Astrocyte of the spinal cord (primary cell): ENCODE data around the gene KIF23.

Experiments
- DNase-seq: peaks from one replicate; pipeline ENCODE4 v3.0.0; 2011; ENCODE audit warnings: low read depth, low spot score
- H3K4me3 ChIP-seq: 2 replicates; pipeline ENCODE4 v1.5.1; 2011; ENCODE audit warnings: low read depth, mild to moderate bottlenecking, low read length, moderate library complexity
- CTCF ChIP-seq: IDR thresholded peaks from 2 replicates; pipeline ENCODE4 v1.5.1; 2012; ENCODE audit warnings: low read depth, mild to moderate bottlenecking, low read length, inconsistent platforms
- in situ Hi-C: cut with HindIII; loops from 2 replicates; pipeline ENCODE4 v1.10.0; 2017; ENCODE audit warnings: low sequenced_read_pairs

The KIF23 gene

DNA sequence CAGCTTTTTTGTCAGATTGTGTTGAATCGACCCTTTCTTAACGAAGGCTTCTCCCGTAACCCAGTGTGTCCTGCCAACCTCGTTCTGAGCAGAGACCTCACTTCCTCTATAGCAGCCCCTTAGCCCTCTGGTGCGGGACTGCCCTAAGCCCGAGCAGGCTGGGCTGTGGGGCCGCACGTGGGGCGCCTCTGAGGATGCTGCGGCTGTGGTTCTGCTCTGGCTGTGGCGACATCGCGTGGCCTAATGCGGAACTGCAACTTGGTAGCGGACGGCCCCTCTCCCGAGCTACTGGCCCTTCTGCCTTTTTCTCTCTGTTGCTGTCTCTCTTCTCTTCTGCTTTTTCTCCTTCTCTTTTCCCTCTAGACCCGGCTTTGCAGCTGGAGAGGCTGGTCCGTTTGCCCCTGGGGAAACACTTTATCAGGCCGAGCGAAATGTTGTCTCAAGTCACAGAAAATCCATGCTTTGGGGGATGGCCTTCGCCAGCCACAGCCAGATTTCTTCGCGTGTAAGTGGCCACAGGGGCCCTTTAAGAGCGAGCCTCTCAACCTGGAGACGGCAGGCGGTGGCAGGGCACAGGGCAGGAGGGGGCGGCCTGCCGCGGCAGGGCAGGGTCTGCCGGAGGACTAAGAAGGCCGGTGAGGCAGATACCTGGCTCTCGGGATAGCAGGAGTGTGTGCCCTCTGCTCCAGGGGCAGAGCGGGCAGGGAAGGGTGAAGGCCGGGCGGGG is 19.4 kb upstream of the KIF23 start:
- peak; percentile 64 for DNase-seq
- peak; percentile 96 for TF ChIP-seq CTCF
- H3K4me3 ChIP-seq = no peak overlapping the region
- in situ Hi-C loops = no loop called here

- no peak for DNase-seq
- H3K4me3 ChIP-seq = no peak overlapping the region
- TF ChIP-seq CTCF = no peak
- in situ Hi-C loops = no loop called here
These were observed 18.7 kb upstream of the KIF23 start for GRCh38 chr15:69395460-69395859.

- no peak for TF ChIP-seq CTCF
- no peak for DNase-seq
- in situ Hi-C loops = no loop called here
- no peak overlapping the region for H3K4me3 ChIP-seq
These were observed 18.2 kb upstream of the KIF23 start for GRCh38 chr15:69395991-69396390.

- no peak overlapping the region for H3K4me3 ChIP-seq
- in situ Hi-C loops = no loop called here
- no peak for TF ChIP-seq CTCF
- DNase-seq = peak; percentile 38
These were observed 15.7 kb upstream of the KIF23 start for GRCh38 chr15:69398491-69398891.

DNA sequence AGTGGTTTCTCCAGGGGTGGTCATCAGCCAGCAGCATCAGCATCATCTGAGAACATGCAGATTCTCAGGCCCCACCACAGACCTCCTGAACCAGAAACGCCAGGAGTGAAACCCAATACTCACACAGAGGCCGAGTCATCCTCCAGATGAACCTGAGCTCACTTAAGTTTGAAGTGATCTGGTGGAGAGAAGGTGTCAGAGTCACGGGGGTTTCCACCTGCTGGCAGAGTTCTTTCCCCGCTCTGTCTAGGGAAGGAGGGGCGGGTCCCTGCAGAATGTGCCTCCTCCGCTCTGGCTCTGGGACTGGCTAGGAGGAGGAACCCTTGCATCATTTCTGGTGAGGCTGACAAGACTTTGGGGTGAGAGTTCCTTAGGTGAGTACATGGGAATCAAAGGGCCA is 13.3 kb upstream of the KIF23 start:
- DNase-seq = no peak
- TF ChIP-seq CTCF = no peak
- in situ Hi-C loops = no loop called here
- no peak overlapping the region for H3K4me3 ChIP-seq

DNA sequence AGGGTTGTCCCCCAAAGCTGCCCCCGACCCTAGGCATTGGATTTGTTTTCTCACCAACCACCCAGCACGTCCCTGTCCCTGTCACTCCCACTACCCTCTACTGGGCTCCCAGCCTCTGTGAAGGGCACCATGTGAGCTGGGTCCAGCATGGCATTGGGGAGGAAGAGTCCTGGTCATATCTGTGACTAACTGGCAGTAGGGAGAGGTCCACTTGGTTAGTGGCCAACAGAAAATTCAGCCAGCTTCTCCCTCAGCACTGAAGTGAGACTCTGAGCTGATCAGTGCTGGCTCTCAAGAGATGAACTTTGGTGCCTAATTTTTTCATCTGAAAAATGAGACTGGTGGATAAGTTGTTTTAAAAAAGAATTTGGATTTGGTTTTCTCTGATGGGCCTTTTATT is 11.3 kb upstream of the KIF23 start:
- H3K4me3 ChIP-seq = no peak overlapping the region
- TF ChIP-seq CTCF = no peak
- in situ Hi-C loops = no loop called here
- DNase-seq = no peak
